Activated naive CD8-positive, alpha-beta T cell treated with anti-CD3 and anti-CD28 coated beads, Interleukin-2, amount 10 ng/mL, durations not matched to agents 7 days and 5 days (primary cell): Measurements from ENCODE around the gene SEC16B. TPM values are rescaled to one million over a fixed set of nuclear protein-coding genes. Genes with fewer than 3 reads are reported as not detected.
"Not testable (repeated sequence)": the region's sequence is repeated elsewhere in the genome, so short reads cannot be mapped to it uniquely, and the experiment has no call there.

ENCODE experiments used
- ATAC-seq: fragments of 150-1000 bp; cut with Tn5 transposase; one replicate; pipeline ENCODE4 v1.10.0; 2021; ENCODE audit warnings: low read depth, moderate library complexity
- POLR2A ChIA-PET: fragments of 350-600 bp; sonication (Branson Sonifier 250); formaldehyde crosslinking; loops from one replicate; lab custom pipeline; 2021; ENCODE audit warnings: antibody characterized with exemption; lab: Charles Lee
- DNase-seq: peaks from one replicate; pipeline ENCODE4 v3.0.0; 2021
- H3K27ac Mint-ChIP-seq: one replicate; pipeline ENCODE4 v1.8.0; 2022; ENCODE audit warnings: mild to moderate bottlenecking, mixed read lengths
- H3K27me3 Mint-ChIP-seq: one replicate; pipeline ENCODE4 v1.8.0; 2022; ENCODE audit warnings: mild to moderate bottlenecking, moderate library complexity, mixed read lengths
- H3K36me3 Mint-ChIP-seq: one replicate; pipeline ENCODE4 v1.8.0; 2021; ENCODE audit warnings: mild to moderate bottlenecking, mixed read lengths
- H3K4me1 Mint-ChIP-seq: one replicate; pipeline ENCODE4 v1.8.0; 2021; ENCODE audit warnings: mixed read lengths
- H3K4me3 Mint-ChIP-seq: one replicate; pipeline ENCODE4 v1.8.0; 2022; ENCODE audit warnings: mild to moderate bottlenecking, moderate library complexity, mixed read lengths
- H3K9me3 Mint-ChIP-seq: one replicate; pipeline ENCODE4 v1.8.0; 2021; ENCODE audit warnings: mixed read lengths
- total RNA-seq, 2 experiments: library from RNA; stranded (reverse); gene quantifications; one replicate each; pipeline ENCODE4 v1.2.3, GENCODE V29; 2021

SEC16B gene
- total RNA-seq, 2 experiments from 2014 or later: 0.26 to 0.42 TPM

GRCh38 chr1:177986281-177986680, 16.4 kb upstream of the SEC16B start:
- H3K36me3 Mint-ChIP-seq, H3K27ac Mint-ChIP-seq, H3K27me3 Mint-ChIP-seq, POLR2A ChIA-PET, ATAC-seq, H3K4me1 Mint-ChIP-seq, DNase-seq, H3K4me3 Mint-ChIP-seq: not testable (repeated sequence)
- peaks cover 23% of the 10 kb centered on the region for H3K9me3 Mint-ChIP-seq

- POLR2A ChIA-PET: no interaction called here
- H3K27me3 Mint-ChIP-seq: no peaks in the 10 kb centered on the region
- peaks cover 16% of the 10 kb centered on the region for H3K9me3 Mint-ChIP-seq
- DNase-seq (no peak), ATAC-seq (no peak)
- H3K27ac Mint-ChIP-seq: no peak overlapping the region
- H3K4me3 Mint-ChIP-seq: no peak overlapping the region
- no peaks in the 10 kb centered on the region for H3K4me1 Mint-ChIP-seq
- H3K36me3 Mint-ChIP-seq: no peaks in the 10 kb centered on the region
These were observed 14.9 kb upstream of the SEC16B start for GRCh38 chr1:177984761-177985160.

GRCh38 chr1:177984136-177984525, 14.3 kb upstream of the SEC16B start:
- Mint-ChIP-seq H3K27ac (no peak overlapping the region), H3K9me3 (peaks cover 10% of the 10 kb centered on the region), H3K4me1 (no peaks in the 10 kb centered on the region), H3K36me3 (no peaks in the 10 kb centered on the region), H3K27me3 (no peaks in the 10 kb centered on the region), H3K4me3 (no peak overlapping the region)
- DNase-seq (no peak), ATAC-seq (no peak)
- POLR2A ChIA-PET: no interaction called here

GRCh38 chr1:177983482-177984135, 13.8 kb upstream of the SEC16B start:
- Mint-ChIP-seq H3K4me1 (no peaks in the 10 kb centered on the region), H3K27ac (no peak overlapping the region), H3K9me3 (peaks cover 7% of the 10 kb centered on the region), H3K36me3 (no peaks in the 10 kb centered on the region), H3K27me3 (no peaks in the 10 kb centered on the region), H3K4me3 (no peak overlapping the region)
- DNase-seq (no peak), ATAC-seq (no peak)
- POLR2A ChIA-PET: no interaction called here

GRCh38 chr1:177983077-177983476, 13.2 kb upstream of the SEC16B start:
- no peak for DNase-seq
- no peak overlapping the region for H3K4me3 Mint-ChIP-seq
- no peak for ATAC-seq
- no peak overlapping the region for H3K27ac Mint-ChIP-seq
- H3K27me3 Mint-ChIP-seq: no peaks in the 10 kb centered on the region
- POLR2A ChIA-PET: no interaction called here
- no peaks in the 10 kb centered on the region for H3K4me1 Mint-ChIP-seq
- H3K9me3 Mint-ChIP-seq: peaks cover 3% of the 10 kb centered on the region
- no peaks in the 10 kb centered on the region for H3K36me3 Mint-ChIP-seq

- Mint-ChIP-seq H3K4me1 (no peaks in the 10 kb centered on the region), H3K9me3 (no peaks in the 10 kb centered on the region), H3K27ac (no peak overlapping the region), H3K4me3 (no peak overlapping the region), H3K36me3 (no peaks in the 10 kb centered on the region), H3K27me3 (no peaks in the 10 kb centered on the region)
- DNase-seq (no peak), ATAC-seq (no peak)
- POLR2A ChIA-PET: no interaction called here
These were observed 11.3 kb upstream of the SEC16B start for GRCh38 chr1:177981200-177981599.

- Mint-ChIP-seq H3K9me3 (no peaks in the 10 kb centered on the region), H3K4me1 (no peaks in the 10 kb centered on the region), H3K4me3 (no peak overlapping the region), H3K27ac (no peak overlapping the region), H3K27me3 (no peaks in the 10 kb centered on the region), H3K36me3 (no peaks in the 10 kb centered on the region)
- POLR2A ChIA-PET: no interaction called here
- no peak for DNase-seq
- ATAC-seq: no peak
These were observed 9.4 kb upstream of the SEC16B start for GRCh38 chr1:177979272-177979671.

GRCh38 chr1:177978530-177978929, 8.7 kb upstream of the SEC16B start:
- POLR2A ChIA-PET: no interaction called here
- H3K9me3 Mint-ChIP-seq: no peaks in the 10 kb centered on the region
- no peak for ATAC-seq

GRCh38 chr1:177977141-177977540, 7.3 kb upstream of the SEC16B start:
- no peaks in the 10 kb centered on the region for H3K9me3 Mint-ChIP-seq
- H3K36me3 Mint-ChIP-seq: no peaks in the 10 kb centered on the region
- POLR2A ChIA-PET: no interaction called here
- no peaks in the 10 kb centered on the region for H3K27me3 Mint-ChIP-seq
- DNase-seq (no peak), ATAC-seq (no peak)
- H3K4me1 Mint-ChIP-seq: no peaks in the 10 kb centered on the region
- no peak overlapping the region for H3K4me3 Mint-ChIP-seq
- H3K27ac Mint-ChIP-seq: no peak overlapping the region

More at GRCh38 chr1:177978530-177978929, 8.7 kb upstream of the SEC16B start:
- Mint-ChIP-seq H3K4me1 (no peaks in the 10 kb centered on the region), H3K27ac (no peak overlapping the region), H3K36me3 (no peaks in the 10 kb centered on the region), H3K27me3 (no peaks in the 10 kb centered on the region), H3K4me3 (no peak overlapping the region)
- DNase-seq: no peak

- DNase-seq: no peak
- no peaks in the 10 kb centered on the region for H3K36me3 Mint-ChIP-seq
- ATAC-seq: no peak
- H3K27ac Mint-ChIP-seq: no peak overlapping the region
- no peaks in the 10 kb centered on the region for H3K27me3 Mint-ChIP-seq
- H3K4me3 Mint-ChIP-seq: no peak overlapping the region
- H3K4me1 Mint-ChIP-seq: no peaks in the 10 kb centered on the region
- POLR2A ChIA-PET: no interaction called here
- H3K9me3 Mint-ChIP-seq: no peaks in the 10 kb centered on the region
These were observed 6.7 kb upstream of the SEC16B start for GRCh38 chr1:177976596-177976995.

GRCh38 chr1:177975588-177976495, 6.0 kb upstream of the SEC16B start:
- no peak for DNase-seq
- Mint-ChIP-seq H3K27ac (no peak overlapping the region), H3K36me3 (no peaks in the 10 kb centered on the region)

GRCh38 chr1:177973585-177973984, 3.7 kb upstream of the SEC16B start:
- DNase-seq: no peak
- no peak overlapping the region for H3K27ac Mint-ChIP-seq
- no peaks in the 10 kb centered on the region for H3K9me3 Mint-ChIP-seq
- no peaks in the 10 kb centered on the region for H3K36me3 Mint-ChIP-seq
- no peaks in the 10 kb centered on the region for H3K4me1 Mint-ChIP-seq
- no peaks in the 10 kb centered on the region for H3K27me3 Mint-ChIP-seq
- no peak for ATAC-seq
- H3K4me3 Mint-ChIP-seq: no peak overlapping the region
- POLR2A ChIA-PET: no interaction called here

More at GRCh38 chr1:177975588-177976495, 6.0 kb upstream of the SEC16B start:
- ATAC-seq: no peak
- Mint-ChIP-seq H3K4me1 (no peaks in the 10 kb centered on the region), H3K4me3 (no peak overlapping the region), H3K27me3 (no peaks in the 10 kb centered on the region), H3K9me3 (no peaks in the 10 kb centered on the region)
- POLR2A ChIA-PET: no interaction called here

GRCh38 chr1:177969109-177969508, 749 bp downstream of the SEC16B start:
- Mint-ChIP-seq H3K4me3 (no peak overlapping the region), H3K36me3 (no peaks in the 10 kb centered on the region), H3K27me3 (no peaks in the 10 kb centered on the region), H3K4me1 (no peaks in the 10 kb centered on the region), H3K9me3 (no peaks in the 10 kb centered on the region), H3K27ac (no peak overlapping the region)
- POLR2A ChIA-PET: no interaction called here
- DNase-seq (no peak), ATAC-seq (no peak)

GRCh38 chr1:177966199-177966598, 3.7 kb downstream of the SEC16B start:
- Mint-ChIP-seq H3K4me1 (no peaks in the 10 kb centered on the region), H3K9me3 (no peaks in the 10 kb centered on the region), H3K36me3 (no peaks in the 10 kb centered on the region), H3K27me3 (no peaks in the 10 kb centered on the region), H3K27ac (no peak overlapping the region), H3K4me3 (no peak overlapping the region)
- no peak for DNase-seq
- POLR2A ChIA-PET: no interaction called here
- ATAC-seq: no peak
